Effector memory CD8-positive, alpha-beta T cell (primary cell): Measurements from ENCODE around the gene HOXD12.
A peak's percentile ranks its signal among the peaks of the same experiment; 100 is the strongest.

Experiments used
- ATAC-seq: fragments of 150-1000 bp; cut with Tn5 transposase; replicated peaks from 2 replicates; pipeline ENCODE4 v1.10.0; 2021; ENCODE audit warnings: mild to moderate bottlenecking, moderate library complexity
- DNase-seq, 3 experiments: peaks; one replicate each; pipeline ENCODE4 v3.0.0; 2021
- H3K27ac Mint-ChIP-seq, 2 donors: one replicate each; pipeline ENCODE4 v1.8.0; 2022; ENCODE audit warnings: mild to moderate bottlenecking in 2 of 2, mixed read lengths in 2 of 2, moderate library complexity in 2 of 2
- H3K27me3 Mint-ChIP-seq, 2 donors: one replicate each; pipeline ENCODE4 v1.8.0; 2022; ENCODE audit warnings: mixed read lengths in 2 of 2
- H3K36me3 Mint-ChIP-seq: one replicate; pipeline ENCODE4 v1.8.0; 2022; ENCODE audit warnings: mild to moderate bottlenecking, moderate library complexity, mixed read lengths; ENCODE audit not compliant: insufficient read depth
- H3K4me1 Mint-ChIP-seq, 2 donors: one replicate each; pipeline ENCODE4 v1.8.0; 2022; ENCODE audit warnings: low read depth in 2 of 2, mixed read lengths in 2 of 2
- H3K4me3 Mint-ChIP-seq, 2 donors: one replicate each; pipeline ENCODE4 v1.8.0; 2022; ENCODE audit warnings: mild to moderate bottlenecking in 2 of 2, mixed read lengths in 2 of 2, moderate library complexity in 2 of 2
- H3K9me3 Mint-ChIP-seq, 2 donors: one replicate each; pipeline ENCODE4 v1.8.0; 2022; ENCODE audit warnings: mixed read lengths in 2 of 2

Gene HOXD12

GRCh38 chr2:176084611-176085119 is 14.9 kb upstream of the HOXD12 start:
- Mint-ChIP-seq H3K27me3 (peaks cover 85 to 93% of the 10 kb centered on the region in 2 donors), H3K27ac (peak overlapping the region in 1 of 2 donors; percentile 95), H3K9me3 (peaks cover under 1% of the 10 kb centered on the region in 2 donors), H3K4me3 (peak overlapping the region in 1 of 2 donors; percentile 4), H3K4me1 (peaks cover 5 to 9% of the 10 kb centered on the region in 2 donors), H3K36me3 (peaks cover 78% of the 10 kb centered on the region)
- ATAC-seq (no peak), DNase-seq (no peak)

- no peaks in the 10 kb centered on the region for H3K9me3 Mint-ChIP-seq
- peak overlapping the region in 1 of 2 donors; percentile 95 for H3K27ac Mint-ChIP-seq
- no peak for DNase-seq
- peaks cover 89 to 96% of the 10 kb centered on the region in 2 donors for H3K27me3 Mint-ChIP-seq
- peaks cover 4 to 9% of the 10 kb centered on the region in 2 donors for H3K4me1 Mint-ChIP-seq
- no peak overlapping the region for H3K4me3 Mint-ChIP-seq
- peaks cover 75% of the 10 kb centered on the region for H3K36me3 Mint-ChIP-seq
- ATAC-seq: no peak
Observed at GRCh38 chr2:176085120-176085788, 14.3 kb upstream of the HOXD12 start.

- Mint-ChIP-seq H3K27ac (peak overlapping the region in 1 of 2 donors; percentile 95), H3K4me3 (no peak overlapping the region), H3K9me3 (no peaks in the 10 kb centered on the region), H3K36me3 (peaks cover 66% of the 10 kb centered on the region), H3K27me3 (peaks cover 90 to 100% of the 10 kb centered on the region in 2 donors), H3K4me1 (peaks cover 4 to 9% of the 10 kb centered on the region in 2 donors)
- DNase-seq (no peak), ATAC-seq (no peak)
Observed at GRCh38 chr2:176085861-176086771, 13.5 kb upstream of the HOXD12 start.

GRCh38 chr2:176087330-176088047 is 12.1 kb upstream of the HOXD12 start:
- Mint-ChIP-seq H3K27ac (no peak overlapping the region), H3K9me3 (no peaks in the 10 kb centered on the region), H3K27me3 (peaks cover 89 to 99% of the 10 kb centered on the region in 2 donors), H3K36me3 (peaks cover 62% of the 10 kb centered on the region), H3K4me1 (peaks cover 9 to 13% of the 10 kb centered on the region in 2 donors), H3K4me3 (peak overlapping the region in 1 of 2 donors; percentile 27)
- no peak for ATAC-seq
- DNase-seq: no peak

GRCh38 chr2:176088048-176088936 is 11.3 kb upstream of the HOXD12 start:
- ATAC-seq: no peak
- peak overlapping the region; percentile 27 to 60 for H3K4me3 Mint-ChIP-seq
- H3K4me1 Mint-ChIP-seq: peaks cover 12 to 15% of the 10 kb centered on the region in 2 donors
- H3K36me3 Mint-ChIP-seq: peaks cover 57% of the 10 kb centered on the region
- no peak overlapping the region for H3K27ac Mint-ChIP-seq
- peaks cover 84 to 96% of the 10 kb centered on the region in 2 donors for H3K27me3 Mint-ChIP-seq
- no peaks in the 10 kb centered on the region for H3K9me3 Mint-ChIP-seq
- DNase-seq: no peak

- DNase-seq (no peak), ATAC-seq (no peak)
- peaks cover 55% of the 10 kb centered on the region for H3K36me3 Mint-ChIP-seq
- H3K4me1 Mint-ChIP-seq: peaks cover 14 to 17% of the 10 kb centered on the region in 2 donors
- H3K9me3 Mint-ChIP-seq: no peaks in the 10 kb centered on the region
- no peak overlapping the region for H3K4me3 Mint-ChIP-seq
- H3K27me3 Mint-ChIP-seq: peaks cover 84 to 96% of the 10 kb centered on the region in 2 donors
- H3K27ac Mint-ChIP-seq: no peak overlapping the region
Observed at GRCh38 chr2:176088937-176089842, 10.4 kb upstream of the HOXD12 start.

- H3K27me3 Mint-ChIP-seq: peaks cover 84 to 96% of the 10 kb centered on the region in 2 donors
- peaks cover 14 to 17% of the 10 kb centered on the region in 2 donors for H3K4me1 Mint-ChIP-seq
- no peaks in the 10 kb centered on the region for H3K9me3 Mint-ChIP-seq
- no peak overlapping the region for H3K27ac Mint-ChIP-seq
- ATAC-seq (no peak), DNase-seq (no peak)
- H3K4me3 Mint-ChIP-seq: no peak overlapping the region
- peaks cover 47% of the 10 kb centered on the region for H3K36me3 Mint-ChIP-seq
Observed at GRCh38 chr2:176089843-176090395, 9.7 kb upstream of the HOXD12 start.

GRCh38 chr2:176090862-176091261 is 8.7 kb upstream of the HOXD12 start:
- Mint-ChIP-seq H3K9me3 (no peaks in the 10 kb centered on the region), H3K27me3 (peaks cover 86 to 96% of the 10 kb centered on the region in 2 donors)

GRCh38 chr2:176091329-176092258 is 8.0 kb upstream of the HOXD12 start:
- Mint-ChIP-seq H3K27ac (peak overlapping the region; percentile 38 to 73), H3K27me3 (peaks cover 87 to 96% of the 10 kb centered on the region in 2 donors), H3K4me3 (peak overlapping the region; percentile 54 to 64), H3K9me3 (no peaks in the 10 kb centered on the region), H3K4me1 (peaks cover 16% of the 10 kb centered on the region in 2 donors), H3K36me3 (peaks cover 34% of the 10 kb centered on the region)
- no peak for DNase-seq
- ATAC-seq: no peak

More at GRCh38 chr2:176090862-176091261, 8.7 kb upstream of the HOXD12 start:
- ATAC-seq: no peak
- Mint-ChIP-seq H3K36me3 (peaks cover 40% of the 10 kb centered on the region), H3K4me1 (peaks cover 14 to 17% of the 10 kb centered on the region in 2 donors), H3K4me3 (no peak overlapping the region), H3K27ac (no peak overlapping the region)
- no peak for DNase-seq

GRCh38 chr2:176092270-176093144 is 7.1 kb upstream of the HOXD12 start, which contains the start of gene HOXD13:
Gene HOXD13 (plus strand): TSS chr2:176092721. CDS start chr2:176092891, 170 bp downstream.
- H3K9me3 Mint-ChIP-seq: no peaks in the 10 kb centered on the region
- DNase-seq (no peak), ATAC-seq (no peak)
- peaks cover 31% of the 10 kb centered on the region for H3K36me3 Mint-ChIP-seq
- peaks cover 24% of the 10 kb centered on the region in 2 donors for H3K4me1 Mint-ChIP-seq
- peak within 1 kb of the TSS; percentile 38 to 73 for H3K27ac Mint-ChIP-seq
- peaks cover 87 to 96% of the 10 kb centered on the region in 2 donors for H3K27me3 Mint-ChIP-seq
- H3K4me3 Mint-ChIP-seq: peak within 1 kb of the TSS; percentile 54 to 64
